ENCODE measurements around the gene INSYN2A. TPM values are rescaled to one million over a fixed set of nuclear protein-coding genes. Genes with fewer than 3 reads are reported as not detected.

INSYN2A gene
- total and polyA plus RNA-seq, 2 of the 13 experiments (the other 11 are each of a cell fraction or from before 2014, with no cell fraction given): not detected

DNA sequence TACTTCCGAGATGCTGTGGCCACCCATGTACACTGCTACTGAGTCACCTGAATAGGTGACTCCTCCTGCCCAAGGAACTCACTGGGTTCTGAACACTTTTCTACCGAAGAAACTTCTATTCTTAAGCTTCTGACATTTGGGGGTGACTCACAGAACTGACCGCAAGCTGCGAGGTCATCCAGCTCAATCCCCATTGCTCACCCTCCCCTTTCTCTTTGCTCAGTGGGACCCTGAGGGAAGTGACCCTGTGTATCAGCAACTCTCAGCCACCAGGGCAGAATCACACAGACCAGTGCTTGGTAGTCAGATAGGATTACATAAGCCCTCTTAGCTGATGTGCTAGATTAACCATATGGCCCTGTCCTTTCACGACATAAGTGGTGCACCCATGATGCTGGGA is 46.3 kb downstream of the INSYN2A start:
- CTCF ChIA-PET (ENCODE audit: low intra/inter-chr PET ratio, low total read pairs): no interaction called here
- no TSS peak for BruUV-seq (replicated peaks)
- WGBS (ENCODE audit: low lambda C conversion rate): 95% methylated on average over 5 of the region's 5 CpGs

More for the DNA sequence above, 46.3 kb downstream of the INSYN2A start:
- Histone ChIP-seq H3K4me3 (replicated peaks in 1 of 3; ENCODE audit: insufficient read depth in 1 of 3, low read depth in 2 of 3, low read length in 3 of 3) (no peak overlapping the region), H3K27me3 (ENCODE audit: control insufficient read depth in 1 of 2, insufficient read depth in 2 of 2, low read length in 2 of 2) (no peaks in the 10 kb centered on the region), H3K36me3 (replicated peaks in 1 of 2; ENCODE audit: control insufficient read depth in 1 of 2, insufficient read depth in 2 of 2, low read length in 2 of 2) (0 out of 5 replicates have a peak, but pooled peaks cover 0 to 3% of the 10 kb centered on the region in 2 experiments), H4K20me1 (ENCODE audit: insufficient read depth, low read length) (no peaks in the 10 kb centered on the region), H3K9me3 (ENCODE audit: low read length) (no peaks in the 10 kb centered on the region), H2AFZ (ENCODE audit: low read length) (no peak overlapping the region), H3K9ac (ENCODE audit: insufficient read depth, low read depth, low read length) (no peak overlapping the region), H3K79me2 (ENCODE audit: insufficient read depth, low read length) (no peaks in the 10 kb centered on the region), H3K4me1 (ENCODE audit: insufficient read depth, low read length) (0 out of 2 replicates have a peak, but pooled peaks cover 5% of the 10 kb centered on the region), H3K27ac (ENCODE audit: extremely low read length, insufficient read depth, low read length) (no peak overlapping the region), H3K4me2 (ENCODE audit: low read depth, low read length) (no peak overlapping the region)
- FAIRE-seq: no peak
- intact Hi-C loops (cut with micrococcal nuclease; ENCODE audit: unreplicated experiment) (no loop called here), in situ Hi-C loops (cut with HindIII; ENCODE audit: extremely low pct_ligation_motif_present, low pct_unique_long_range_greater_than_20kb) (no loop called here)
- POLR2A ChIA-PET: no interaction called here
- DNase-seq (ENCODE audit: low spot score): no peak
- ATAC-seq: no peak
- TF ChIP-seq PTBP1 (IDR thresholded peaks at IDR 0.05; ENCODE audit: low read depth, low read length, poor library complexity, severe bottlenecking) (no peak), DNMT1 (CRISPR knock-in tag; IDR thresholded peaks at IDR 0.05) (no peak), ZNF124 (CRISPR knock-in tag; IDR thresholded peaks at IDR 0.05) (no peak), ZNF546 (CRISPR knock-in tag; conservative IDR thresholded peaks at IDR 0.05) (no peak), ATF1 (CRISPR knock-in tag; IDR thresholded peaks at IDR 0.05) (no peak), ZNF12 (CRISPR knock-in tag; IDR thresholded peaks at IDR 0.05) (no peak), ZNF605 (CRISPR knock-in tag; IDR thresholded peaks at IDR 0.05) (no peak), SMC3 (IDR thresholded peaks at IDR 0.05; ENCODE audit: low read length) (no peak), GPN1 (CRISPR knock-in tag; IDR thresholded peaks at IDR 0.05; ENCODE audit: borderline replicate concordance) (no peak), SATB2 (CRISPR knock-in tag; IDR thresholded peaks at IDR 0.05) (no peak)
- TF ChIP-seq, protein P1, sequence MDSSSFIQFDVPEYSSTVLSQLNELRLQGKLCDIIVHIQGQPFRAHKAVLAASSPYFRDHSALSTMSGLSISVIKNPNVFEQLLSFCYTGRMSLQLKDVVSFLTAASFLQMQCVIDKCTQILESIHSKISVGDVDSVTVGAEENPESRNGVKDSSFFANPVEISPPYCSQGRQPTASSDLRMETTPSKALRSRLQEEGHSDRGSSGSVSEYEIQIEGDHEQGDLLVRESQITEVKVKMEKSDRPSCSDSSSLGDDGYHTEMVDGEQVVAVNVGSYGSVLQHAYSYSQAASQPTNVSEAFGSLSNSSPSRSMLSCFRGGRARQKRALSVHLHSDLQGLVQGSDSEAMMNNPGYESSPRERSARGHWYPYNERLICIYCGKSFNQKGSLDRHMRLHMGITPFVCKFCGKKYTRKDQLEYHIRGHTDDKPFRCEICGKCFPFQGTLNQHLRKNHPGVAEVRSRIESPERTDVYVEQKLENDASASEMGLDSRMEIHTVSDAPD (CRISPR knock-in tag; IDR thresholded peaks at IDR 0.05): no peak
- TF ChIP-seq, protein P2, sequence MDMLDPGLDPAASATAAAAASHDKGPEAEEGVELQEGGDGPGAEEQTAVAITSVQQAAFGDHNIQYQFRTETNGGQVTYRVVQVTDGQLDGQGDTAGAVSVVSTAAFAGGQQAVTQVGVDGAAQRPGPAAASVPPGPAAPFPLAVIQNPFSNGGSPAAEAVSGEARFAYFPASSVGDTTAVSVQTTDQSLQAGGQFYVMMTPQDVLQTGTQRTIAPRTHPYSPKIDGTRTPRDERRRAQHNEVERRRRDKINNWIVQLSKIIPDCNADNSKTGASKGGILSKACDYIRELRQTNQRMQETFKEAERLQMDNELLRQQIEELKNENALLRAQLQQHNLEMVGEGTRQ (IDR thresholded peaks at IDR 0.05; ENCODE audit: low read depth, low read length): no peak
- TF ChIP-seq, protein P2 (CRISPR knock-in tag; IDR thresholded peaks at IDR 0.05; ENCODE audit: borderline replicate concordance): no peak

All from HepG2 (cell line).